HCT116 (cell line): ENCODE data around the gene CPD. TPM values are rescaled to one million over a fixed set of nuclear protein-coding genes. Genes with fewer than 3 reads are reported as not detected.

Experiments used
- ATAC-seq: fragments of 200-7000 bp; cut with Tn5 transposase; 2 replicates; pipeline ENCODE4 v1.9.1; 2020; ENCODE audit warnings: mild to moderate bottlenecking, moderate library complexity
- BruUV-seq: library from RNA; stranded (reverse); fragments of 400-500 nt; replicated peaks from 2 replicates; lab custom pipeline; 2021; lab: Mats Ljungman, UMichigan
- CTCF ChIA-PET: fragments of 300-600 bp; sonication (Branson Sonifier 250); formaldehyde crosslinking; loops from one replicate; lab custom pipeline; 2021; ENCODE audit warnings: antibody characterized with exemption; lab: Charles Lee
- POLR2A ChIA-PET: fragments of 300-600, 350-600 bp; sonication (Branson Sonifier 250); formaldehyde crosslinking; loops from one replicate; lab custom pipeline; 2021; ENCODE audit warnings: antibody characterized with exemption; lab: Charles Lee
- RAD21 ChIA-PET, 2 experiments: fragments of 300-600 bp; sonication (Branson Sonifier 250); formaldehyde crosslinking; loops; one replicate each; lab custom pipeline; 2023; ENCODE audit warnings: low total read pairs in 2 of 2; ENCODE audit not compliant: uncharacterized antibody in 2 of 2, unreplicated experiment in 2 of 2, low non-redundant PET in 1 of 2; lab: Charles Lee
- DNase-seq: peaks from one replicate; pipeline ENCODE4 v3.0.0-alpha.2; 2010; ENCODE audit warnings: low read depth, low spot score
- H2AFZ ChIP-seq: fragments of 200-600 bp; shearing (Covaris generic), sonication (generic); 2 replicates; pipeline ENCODE4 v1.6.1; 2017; ENCODE audit warnings: low read depth, mixed run types, mixed read lengths, antibody characterized with exemption, low read length; ENCODE audit not compliant: poor library complexity, severe bottlenecking
- H3K27ac ChIP-seq: 2 replicates; pipeline ENCODE4 v1.5.1; 2012; ENCODE audit warnings: low read depth, low read length
- H3K27me3 ChIP-seq: fragments of 200-600 bp; sonication (generic); 2 replicates; pipeline ENCODE4 v1.6.1; 2016; ENCODE audit warnings: mixed run types, low read length, mixed read lengths; ENCODE audit not compliant: insufficient read depth
- H3K36me3 ChIP-seq, 2 experiments: fragments of 200-500 bp in 1 of 2; fragments of 200-600 bp in 1 of 2; sonication (Bioruptor generic) in 1 of 2; sonication (generic) in 1 of 2; 2 replicates each; pipeline versions ENCODE4 v1.5.1 to v1.6.1; 2014 to 2016; ENCODE audit warnings: low read length in 2 of 2, inconsistent platforms in 1 of 2, mixed read lengths in 1 of 2, mixed run types in 1 of 2; ENCODE audit not compliant: insufficient read depth in 2 of 2, control insufficient read depth in 1 of 2
- H3K4me1 ChIP-seq, 2 experiments: fragments of 200-600 bp in 1 of 2; sonication (generic) in 1 of 2; 2 replicates each; pipeline versions ENCODE4 v1.5.1 to v1.6.1; 2012 to 2017; ENCODE audit warnings: low read length in 2 of 2, inconsistent platforms in 1 of 2, mild to moderate bottlenecking in 1 of 2, mixed read lengths in 1 of 2, mixed run types in 1 of 2, moderate library complexity in 1 of 2; ENCODE audit not compliant: insufficient read depth in 2 of 2, control insufficient read depth in 1 of 2
- H3K4me2 ChIP-seq: fragments of 200-600 bp; sonication (generic); 2 replicates; pipeline ENCODE4 v1.6.1; 2017; ENCODE audit warnings: mixed run types, low read length, mixed read lengths
- H3K4me3 ChIP-seq, 2 experiments: fragments of 200-600 bp in 1 of 2; sonication (generic) in 1 of 2; replicated peaks in 1 of 2; 2 replicates each; pipeline ENCODE4 v1.5.1; 2011 to 2016; ENCODE audit warnings: low read length in 2 of 2, control low read depth in 1 of 2, low read depth in 1 of 2, mild to moderate bottlenecking in 1 of 2, mixed read lengths in 1 of 2, mixed run types in 1 of 2
- H3K79me2 ChIP-seq: fragments of 200-600 bp; sonication (generic); 2 replicates; pipeline ENCODE4 v1.6.1; 2017; ENCODE audit warnings: mild to moderate bottlenecking, mixed run types, low read length, moderate library complexity, mixed read lengths; ENCODE audit not compliant: insufficient read depth
- H3K9ac ChIP-seq: fragments of 200-600 bp; sonication (generic); 2 replicates; pipeline ENCODE4 v1.6.1; 2016; ENCODE audit warnings: low read length, mixed read lengths
- H3K9me2 ChIP-seq: fragments of 200-600 bp; sonication (generic), shearing (Covaris generic); 2 replicates; pipeline ENCODE4 v1.6.1; 2017; ENCODE audit warnings: mixed run types, mild to moderate bottlenecking, moderate library complexity; ENCODE audit not compliant: insufficient read depth
- H3K9me3 ChIP-seq, 2 experiments: fragments of 200-500 bp in 1 of 2; fragments of 200-600 bp in 1 of 2; sonication (Bioruptor generic) in 1 of 2; sonication (generic) in 1 of 2; 2 replicates each; pipeline ENCODE4 v1.6.1; 2014 to 2017; ENCODE audit warnings: low read length in 2 of 2, mixed read lengths in 2 of 2, inconsistent platforms in 1 of 2, low read depth in 1 of 2, mild to moderate bottlenecking in 1 of 2, mixed run types in 1 of 2, moderate library complexity in 1 of 2; ENCODE audit not compliant: control insufficient read depth in 1 of 2, insufficient read depth in 1 of 2
- H4K20me1 ChIP-seq: fragments of 200-600 bp; sonication (generic), shearing (Covaris generic); 2 replicates; pipeline ENCODE4 v1.6.1; 2017; ENCODE audit warnings: mixed run types, mild to moderate bottlenecking, moderate library complexity; ENCODE audit not compliant: insufficient read depth
- ELF1 ChIP-seq: IDR thresholded peaks from 2 replicates; pipeline ENCODE4 v1.6.1; 2012; ENCODE audit warnings: low read depth, borderline replicate concordance
- JUND ChIP-seq: IDR thresholded peaks from 2 replicates; pipeline ENCODE4 v1.6.1; 2012
- MAX ChIP-seq: IDR thresholded peaks from 2 replicates; pipeline ENCODE4 v1.6.1; 2012
- POLR2A ChIP-seq: IDR thresholded peaks from 2 replicates; pipeline ENCODE4 v1.7.0; 2011; ENCODE audit warnings: borderline replicate concordance; ENCODE audit not compliant: insufficient read depth, insufficient read length; ENCODE audit errors: extremely low read depth
- RAD21 ChIP-seq: IDR thresholded peaks from 2 replicates; pipeline ENCODE4 v1.6.1; 2012; ENCODE audit warnings: low read depth, mild to moderate bottlenecking
- SRF ChIP-seq: IDR thresholded peaks from 2 replicates; pipeline ENCODE4 v1.6.1; 2012; ENCODE audit warnings: low read depth
- YY1 ChIP-seq: IDR thresholded peaks from 2 replicates; pipeline ENCODE4 v1.6.1; 2011; ENCODE audit warnings: low read length, low read depth, moderate library complexity, mild to moderate bottlenecking; ENCODE audit not compliant: insufficient replicate concordance; ENCODE audit errors: extremely low read depth
- ZFX ChIP-seq: fragments of 450-650 bp; IDR thresholded peaks from 2 replicates; pipeline ENCODE4 v1.6.1; 2017
- intact Hi-C: fragments of 100-400 bp; cut with micrococcal nuclease; formaldehyde crosslinking; loops from 2 replicates; pipeline ENCODE4 v1.10.0; 2022
- total RNA-seq: library from RNA; stranded (reverse); gene quantifications from one replicate; pipeline ENCODE4 v1.2.1, GENCODE V29; 2021; ENCODE audit not compliant: unreplicated experiment

The CPD gene
- total RNA-seq, 1 experiment from 2014 or later: 47.2 TPM

GRCh38 chr17:30379903-30380381 is 1.2 kb downstream of the CPD start:
- Histone ChIP-seq H3K4me3 (peak overlapping the region; percentile 57 to 74), H3K27me3 (no peaks in the 10 kb centered on the region), H3K9me2 (no peaks in the 10 kb centered on the region), H3K4me1 (peaks cover 11 to 24% of the 10 kb centered on the region in 2 experiments; a peak in 3 of 4 replicates), H3K27ac (no peak overlapping the region), H3K4me2 (peak overlapping the region; percentile 83), H4K20me1 (peaks cover 7% of the 10 kb centered on the region; the same call in 1 of the 2 replicates), H3K9ac (peak overlapping the region; percentile 70), H3K36me3 (no peaks in the 10 kb centered on the region), H2AFZ (no peak overlapping the region), H3K9me3 (no peaks in the 10 kb centered on the region), H3K79me2 (peaks cover 49% of the 10 kb centered on the region)
- CTCF ChIA-PET: interaction anchor here (1.7 kb wide), 1 partner anchor 44 kb away, joined by 5 read pairs; no protein-coding TSS in a partner anchor
- RAD21 ChIA-PET: no interaction called here
- POLR2A ChIA-PET: no interaction called here
- ATAC-seq (no peak), DNase-seq (no peak)
- BruUV-seq: no TSS peak
- TF ChIP-seq MAX (no peak), POLR2A (no peak), YY1 (no peak), RAD21 (no peak), ZFX (no peak), ELF1 (no peak)
- intact Hi-C loops: no loop called here

- no peaks in the 10 kb centered on the region for H3K9me2 ChIP-seq
- H3K9ac ChIP-seq: no peak overlapping the region
- peak overlapping the region; percentile 83 for H3K4me2 ChIP-seq
- peaks cover 7% of the 10 kb centered on the region; the same call in 1 of the 2 replicates for H4K20me1 ChIP-seq
- H3K4me3 ChIP-seq: no peak overlapping the region
- intact Hi-C loops: no loop called here
- RAD21 ChIA-PET: no interaction called here
- CTCF ChIA-PET: interaction anchor here (1.7 kb wide), 1 partner anchor 44 kb away, joined by 5 read pairs; no protein-coding TSS in a partner anchor
- H3K36me3 ChIP-seq: peaks cover 0 to 4% of the 10 kb centered on the region in 2 experiments; a peak in 2 of 4 replicates
- peaks cover 49% of the 10 kb centered on the region for H3K79me2 ChIP-seq
- POLR2A ChIA-PET: no interaction called here
- no peak overlapping the region for H3K27ac ChIP-seq
- TF ChIP-seq SRF (no peak), JUND (no peak)
- no peak overlapping the region for H2AFZ ChIP-seq
- H3K27me3 ChIP-seq: no peaks in the 10 kb centered on the region
- BruUV-seq: no TSS peak
- ATAC-seq: no peak
- DNase-seq: no peak
- peaks cover 11 to 24% of the 10 kb centered on the region in 2 experiments; a peak in 3 of 4 replicates for H3K4me1 ChIP-seq
- H3K9me3 ChIP-seq: no peaks in the 10 kb centered on the region
Measured at GRCh38 chr17:30380643-30381339, 2.1 kb downstream of the CPD start.
